GM18873 (cell line): ENCODE measurements around the gene PNPLA8.

Experiments used
- ATAC-seq: cut with Tn5 transposase; IDR thresholded peaks from one replicate; pipeline ENCODE4 v1.9.1; 2021; ENCODE audit warnings: mild to moderate bottlenecking, moderate library complexity, moderate number of reproducible peaks; ENCODE audit not compliant: unreplicated experiment, low FRiP score

The PNPLA8 gene

GRCh38 chr7:108449521-108449920 is 76.4 kb downstream of the PNPLA8 start:
- no peak for ATAC-seq

- no peak for ATAC-seq
Observed at GRCh38 chr7:108448584-108449505, 77.1 kb downstream of the PNPLA8 start.

DNA sequence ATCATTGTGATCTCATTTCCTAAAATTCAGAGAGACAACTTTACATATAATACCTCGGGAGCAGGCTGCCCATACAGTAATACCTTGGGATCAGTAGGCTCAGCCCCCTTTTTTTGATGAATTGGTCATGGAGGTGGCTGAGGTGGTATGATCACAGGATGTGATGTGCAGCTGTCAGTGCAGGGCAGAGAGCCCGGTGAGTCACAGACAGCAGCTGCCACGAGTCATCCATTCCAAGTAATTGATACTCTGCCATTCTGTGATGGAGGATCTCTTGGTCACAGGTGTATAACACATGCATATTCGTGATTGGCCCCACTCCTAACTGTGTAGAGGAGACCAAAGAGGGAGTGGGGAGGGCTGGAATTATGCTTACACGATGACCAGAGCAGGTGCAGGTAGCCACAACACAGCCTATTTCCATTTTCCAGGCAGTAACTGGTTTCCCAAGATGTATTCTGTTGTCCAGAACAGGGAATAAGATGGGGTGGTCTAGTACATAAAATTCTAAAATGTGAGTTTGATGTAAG is 83.8 kb downstream of the PNPLA8 start:
- ATAC-seq = no peak

GRCh38 chr7:108441392-108441955 is 84.5 kb downstream of the PNPLA8 start:
- no peak for ATAC-seq

GRCh38 chr7:108440613-108441012 is 85.3 kb downstream of the PNPLA8 start:
- no peak for ATAC-seq

- no peak for ATAC-seq
Observed at GRCh38 chr7:108436906-108437305, 89.0 kb downstream of the PNPLA8 start.

GRCh38 chr7:108434010-108434409 is 91.9 kb downstream of the PNPLA8 start:
- ATAC-seq = no peak

GRCh38 chr7:108431099-108431498 is 94.8 kb downstream of the PNPLA8 start:
- ATAC-seq = no peak

DNA sequence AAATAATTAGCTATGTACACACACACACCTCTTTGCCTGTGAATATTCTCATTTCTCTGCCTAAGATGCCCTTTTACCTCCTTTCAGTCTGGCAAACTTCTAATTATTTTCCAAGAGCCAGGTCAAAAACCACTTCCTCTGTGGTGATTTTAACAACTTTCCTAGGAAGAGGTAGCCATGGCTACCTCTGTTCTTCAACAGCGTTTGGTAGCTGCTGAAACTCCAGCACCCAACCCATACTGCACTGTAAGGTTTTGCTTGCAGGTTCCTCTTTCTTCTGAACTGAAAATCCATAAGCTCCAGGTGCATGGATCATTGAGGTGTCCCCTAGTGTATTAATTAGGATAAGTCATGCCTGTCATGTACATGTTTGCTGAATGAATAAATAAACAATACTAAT is 95.3 kb downstream of the PNPLA8 start:
- ATAC-seq = no peak

- no peak for ATAC-seq
Observed at GRCh38 chr7:108427766-108428165, 98.2 kb downstream of the PNPLA8 start.

GRCh38 chr7:108425714-108426275 is 100.1 kb downstream of the PNPLA8 start:
- no peak for ATAC-seq

DNA sequence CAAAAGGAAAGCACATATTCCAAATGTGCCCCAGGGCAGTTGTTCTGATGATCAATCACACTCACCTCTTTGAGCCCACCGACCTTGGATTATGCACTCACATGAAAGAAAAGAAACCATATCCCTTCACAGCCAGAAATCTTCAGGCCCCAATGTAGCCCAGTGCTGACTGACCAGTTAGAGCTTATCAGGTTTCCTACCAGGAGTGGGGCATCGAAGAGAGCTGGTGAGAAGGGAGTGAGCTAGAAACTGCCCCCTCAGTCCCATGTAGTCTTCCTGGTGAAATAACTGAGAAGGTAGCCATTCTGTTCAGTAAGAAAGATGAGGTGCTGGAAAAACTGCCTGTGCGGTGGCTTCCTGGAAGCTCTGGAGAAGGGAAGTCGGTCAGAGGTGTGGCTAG is 101.9 kb downstream of the PNPLA8 start:
- no peak for ATAC-seq

GRCh38 chr7:108423089-108423989 is 102.6 kb downstream of the PNPLA8 start:
- ATAC-seq = no peak

GRCh38 chr7:108421720-108422331 is 104.1 kb downstream of the PNPLA8 start:
- ATAC-seq = no peak
